ENCODE data around the gene DOCK11.

DNA sequence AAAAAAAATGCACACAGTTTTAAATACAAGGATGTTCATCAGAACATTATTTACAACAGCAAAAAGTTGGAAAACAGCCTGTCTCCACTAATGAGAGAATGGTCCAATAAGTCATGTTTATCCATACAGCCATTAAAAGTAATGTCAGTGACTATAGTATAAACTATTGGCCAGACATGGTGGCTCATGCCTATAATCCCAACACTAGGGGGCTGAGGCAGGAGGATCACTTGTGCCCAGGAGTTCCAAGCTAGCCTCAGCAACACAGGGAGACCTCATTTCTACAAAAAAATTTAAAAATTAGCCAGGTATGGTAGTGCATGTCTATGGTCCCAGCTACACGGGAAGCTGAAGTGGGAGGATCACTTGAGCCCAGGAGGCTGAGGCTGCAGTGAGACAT, 183.7 kb downstream of the DOCK11 start:
- TF ChIP-seq, protein P1, sequence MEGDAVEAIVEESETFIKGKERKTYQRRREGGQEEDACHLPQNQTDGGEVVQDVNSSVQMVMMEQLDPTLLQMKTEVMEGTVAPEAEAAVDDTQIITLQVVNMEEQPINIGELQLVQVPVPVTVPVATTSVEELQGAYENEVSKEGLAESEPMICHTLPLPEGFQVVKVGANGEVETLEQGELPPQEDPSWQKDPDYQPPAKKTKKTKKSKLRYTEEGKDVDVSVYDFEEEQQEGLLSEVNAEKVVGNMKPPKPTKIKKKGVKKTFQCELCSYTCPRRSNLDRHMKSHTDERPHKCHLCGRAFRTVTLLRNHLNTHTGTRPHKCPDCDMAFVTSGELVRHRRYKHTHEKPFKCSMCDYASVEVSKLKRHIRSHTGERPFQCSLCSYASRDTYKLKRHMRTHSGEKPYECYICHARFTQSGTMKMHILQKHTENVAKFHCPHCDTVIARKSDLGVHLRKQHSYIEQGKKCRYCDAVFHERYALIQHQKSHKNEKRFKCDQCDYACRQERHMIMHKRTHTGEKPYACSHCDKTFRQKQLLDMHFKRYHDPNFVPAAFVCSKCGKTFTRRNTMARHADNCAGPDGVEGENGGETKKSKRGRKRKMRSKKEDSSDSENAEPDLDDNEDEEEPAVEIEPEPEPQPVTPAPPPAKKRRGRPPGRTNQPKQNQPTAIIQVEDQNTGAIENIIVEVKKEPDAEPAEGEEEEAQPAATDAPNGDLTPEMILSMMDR (IDR thresholded peaks at IDR 0.05; ENCODE audit: poor library complexity) = no peak
- no peak for TF ChIP-seq EZH2phosphoT487 (IDR thresholded peaks at IDR 0.05; ENCODE audit: low read depth, severe bottlenecking, unreplicated experiment)

All from hepatocyte (in vitro differentiated cells).